H9 (cell line): ENCODE measurements around the gene PEX5L. TPM values are rescaled to one million over a fixed set of nuclear protein-coding genes. Genes with fewer than 3 reads are reported as not detected.

Experiments
- DNase-seq: peaks from one replicate; pipeline ENCODE4 v3.0.0-alpha.2; 2017
- H2AFZ ChIP-seq: one replicate; pipeline ENCODE4 v1.6.1; 2013; ENCODE audit warnings: mild to moderate bottlenecking, low read length, control low read depth, moderate library complexity
- H2AK5ac ChIP-seq: 2 replicates; pipeline ENCODE4 v1.6.1; 2013; ENCODE audit warnings: low read length, control low read depth, mixed read lengths; ENCODE audit not compliant: insufficient read length
- H2BK120ac ChIP-seq: one replicate; pipeline ENCODE4 v1.6.1; 2013; ENCODE audit warnings: low read depth, mild to moderate bottlenecking, low read length, control low read depth, inconsistent platforms; ENCODE audit not compliant: poor library complexity, severe bottlenecking
- H2BK12ac ChIP-seq: 2 replicates; pipeline ENCODE4 v1.6.1; 2013; ENCODE audit warnings: low read length, control low read depth, mixed read lengths, low read depth; ENCODE audit not compliant: insufficient read length
- H2BK15ac ChIP-seq: 2 replicates; pipeline ENCODE4 v1.6.1; 2013; ENCODE audit warnings: low read depth, low read length, control low read depth
- H2BK20ac ChIP-seq: one replicate; pipeline ENCODE4 v1.6.1; 2013; ENCODE audit warnings: low read depth, mild to moderate bottlenecking, low read length, control low read depth, inconsistent platforms; ENCODE audit not compliant: poor library complexity, severe bottlenecking
- H2BK5ac ChIP-seq: 2 replicates; pipeline ENCODE4 v1.6.1; 2013; ENCODE audit warnings: low read length, control low read depth, mixed read lengths; ENCODE audit not compliant: insufficient read length
- H3K14ac ChIP-seq: 2 replicates; pipeline ENCODE4 v1.6.1; 2013; ENCODE audit warnings: low read length, control low read depth; ENCODE audit not compliant: insufficient read depth
- H3K18ac ChIP-seq: 2 replicates; pipeline ENCODE4 v1.6.1; 2013; ENCODE audit warnings: low read depth, mild to moderate bottlenecking, mixed read lengths, low read length, control low read depth; ENCODE audit not compliant: insufficient read length
- H3K23ac ChIP-seq: 2 replicates; pipeline ENCODE4 v1.6.1; 2013; ENCODE audit warnings: low read length, control low read depth, mixed read lengths, low read depth; ENCODE audit not compliant: insufficient read length
- H3K23me2 ChIP-seq: 2 replicates; pipeline ENCODE4 v1.6.1; 2013; ENCODE audit warnings: low read depth, mild to moderate bottlenecking, mixed read lengths, low read length, control low read depth; ENCODE audit not compliant: insufficient read length, poor library complexity, severe bottlenecking
- H3K27ac ChIP-seq: 2 replicates; pipeline ENCODE4 v1.5.1; 2013; ENCODE audit warnings: low read length, control low read depth, mixed read lengths, low read depth; ENCODE audit not compliant: insufficient read length
- H3K27me3 ChIP-seq: 2 replicates; pipeline ENCODE4 v1.6.1; 2013; ENCODE audit warnings: low read length, control low read depth, inconsistent platforms; ENCODE audit not compliant: insufficient read depth
- H3K4ac ChIP-seq: 2 replicates; pipeline ENCODE4 v1.6.1; 2013; ENCODE audit warnings: low read depth, mild to moderate bottlenecking, control low read depth, inconsistent platforms, low read length, moderate library complexity
- H3K4me1 ChIP-seq: 2 replicates; pipeline ENCODE4 v1.6.1; 2013; ENCODE audit warnings: low read length, control low read depth, inconsistent platforms; ENCODE audit not compliant: insufficient read depth
- H3K4me2 ChIP-seq: 2 replicates; pipeline ENCODE4 v1.6.1; 2013; ENCODE audit warnings: low read length, control low read depth, mixed read lengths; ENCODE audit not compliant: insufficient read length, insufficient read depth
- H3K56ac ChIP-seq: 2 replicates; pipeline ENCODE4 v1.6.1; 2013; ENCODE audit warnings: low read depth, mild to moderate bottlenecking, mixed read lengths, low read length, control low read depth; ENCODE audit not compliant: insufficient read length
- H3K79me1 ChIP-seq: 2 replicates; pipeline ENCODE4 v1.6.1; 2013; ENCODE audit warnings: low read depth, mild to moderate bottlenecking, moderate library complexity, low read length, control low read depth, inconsistent platforms; ENCODE audit not compliant: insufficient read depth, poor library complexity, severe bottlenecking
- H3K79me2 ChIP-seq: 2 replicates; pipeline ENCODE4 v1.6.1; 2013; ENCODE audit warnings: low read length, control low read depth, inconsistent platforms; ENCODE audit not compliant: insufficient read depth
- H3K9ac ChIP-seq: 2 replicates; pipeline ENCODE4 v1.6.1; 2013; ENCODE audit warnings: low read length, control low read depth, mixed read lengths; ENCODE audit not compliant: insufficient read length; ENCODE audit errors: extremely low read depth
- H3K9me3 ChIP-seq: one replicate; pipeline ENCODE4 v1.6.1; 2013; ENCODE audit warnings: low read depth, low read length, inconsistent platforms; ENCODE audit not compliant: control insufficient read depth
- H3T11ph ChIP-seq: one replicate; pipeline ENCODE4 v1.6.1; 2013; ENCODE audit warnings: mild to moderate bottlenecking, low read length, control low read depth, inconsistent platforms
- H4K20me1 ChIP-seq: one replicate; pipeline ENCODE4 v1.6.1; 2013; ENCODE audit not compliant: control insufficient read depth, insufficient read length, insufficient read depth
- H4K5ac ChIP-seq: 2 replicates; pipeline ENCODE4 v1.6.1; 2013; ENCODE audit warnings: low read depth, mild to moderate bottlenecking, mixed read lengths, low read length, control low read depth; ENCODE audit not compliant: insufficient read length
- H4K8ac ChIP-seq: replicated peaks from 2 replicates; pipeline ENCODE4 v1.6.1; 2013; ENCODE audit warnings: low read length, control low read depth, mixed read lengths, low read depth; ENCODE audit not compliant: insufficient read length
- H4K91ac ChIP-seq: 2 replicates; pipeline ENCODE4 v1.6.1; 2013; ENCODE audit warnings: low read depth, mild to moderate bottlenecking, moderate library complexity, mixed read lengths, low read length, control low read depth; ENCODE audit not compliant: insufficient read length
- H3K27ac Mint-ChIP-seq, 3 experiments: 2 replicates in 2 of 3; 3 replicates in 1 of 3; pipeline ENCODE4 v1.8.0; 2020 to 2021; ENCODE audit warnings: mixed read lengths in 3 of 3, mild to moderate bottlenecking in 1 of 3, moderate library complexity in 1 of 3
- H3K27me3 Mint-ChIP-seq: 2 replicates; pipeline ENCODE4 v1.8.0; 2021; ENCODE audit warnings: low read depth, mild to moderate bottlenecking, moderate library complexity, mixed read lengths
- H3K36me3 Mint-ChIP-seq, 3 experiments: 2 replicates in 2 of 3; 3 replicates in 1 of 3; pipeline ENCODE4 v1.8.0; 2020 to 2021; ENCODE audit warnings: low read depth in 3 of 3, mixed read lengths in 3 of 3; ENCODE audit not compliant: insufficient read depth in 1 of 3
- H3K4me1 Mint-ChIP-seq, 2 experiments: 2 replicates each; pipeline ENCODE4 v1.8.0; 2020; ENCODE audit warnings: mixed read lengths in 2 of 2
- H3K4me3 Mint-ChIP-seq, 2 experiments: 2 replicates in 1 of 2; 3 replicates in 1 of 2; pipeline ENCODE4 v1.8.0; 2020 to 2021; ENCODE audit warnings: mild to moderate bottlenecking in 2 of 2, mixed read lengths in 2 of 2, moderate library complexity in 1 of 2
- H3K9me3 Mint-ChIP-seq, 2 experiments: 2 replicates in 1 of 2; 3 replicates in 1 of 2; pipeline ENCODE4 v1.8.0; 2020; ENCODE audit warnings: mild to moderate bottlenecking in 2 of 2, mixed read lengths in 2 of 2, moderate library complexity in 1 of 2
- CTCF ChIP-seq: fragments of 200-600 bp; sonication (generic); conservative IDR thresholded peaks from 3 replicates; pipeline ENCODE4 v1.8.0; 2021; ENCODE audit warnings: antibody characterized with exemption, mild to moderate bottlenecking
- WGBS: extraction: QIAGEN DNeasy Blood & Tissue Kit; methylation state at CpG from one replicate; pipeline ENCODE4 v1.1.7; 2013; ENCODE audit warnings: missing lambda C conversion rate, low lambda C conversion rate, mixed read lengths; ENCODE audit not compliant: insufficient read length; ENCODE audit errors: extremely low coverage; 5-methylcytosine and 5-hydroxymethylcytosine counted together
- total RNA-seq: library from RNA; stranded (reverse); gene quantifications from 2 replicates; pipeline ENCODE4 v1.2.1, GENCODE V29; 2021

Gene PEX5L
- total RNA-seq, 1 experiment from 2014 or later = 0.85 TPM

DNA sequence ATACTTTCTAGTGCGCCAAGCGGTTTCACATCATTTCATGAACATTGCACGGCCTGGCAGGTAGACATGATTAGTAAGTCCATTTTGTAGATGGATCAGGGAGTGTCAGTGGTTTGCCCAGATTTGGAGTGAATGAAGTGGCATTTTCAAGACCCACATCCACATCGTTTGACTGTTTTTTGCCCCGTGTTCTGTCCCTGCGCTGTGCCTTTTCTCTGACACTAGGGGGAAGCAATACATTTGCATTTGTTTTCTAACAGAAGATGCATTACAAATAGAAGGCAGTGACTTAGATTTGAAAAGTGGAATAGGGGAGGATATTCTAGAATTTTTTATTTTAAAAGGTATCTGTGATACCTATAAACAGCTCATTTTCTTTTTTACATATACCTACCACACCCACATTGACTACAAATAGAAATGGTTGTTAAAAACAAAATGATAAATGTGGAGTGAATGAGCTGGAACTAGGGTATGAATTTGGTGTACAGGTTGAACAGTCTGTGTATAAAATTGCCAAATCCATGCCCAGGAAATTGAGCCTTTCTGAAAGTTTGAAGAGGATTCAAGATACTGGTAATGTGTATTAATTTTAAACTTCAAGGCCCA lies 285.9 kb downstream of the PEX5L start:
- no peaks in the 10 kb centered on the region for H3K23me2 ChIP-seq
- H3K4me2 ChIP-seq = no peak overlapping the region
- H3K14ac ChIP-seq = no peak overlapping the region
- peaks cover 2 to 23% (median 15%) of the 10 kb centered on the region in 3 experiments; a peak in 6 of 7 replicates for H3K36me3 Mint-ChIP-seq
- H3K4ac ChIP-seq = no peak overlapping the region
- no peak overlapping the region for H3T11ph ChIP-seq
- no peaks in the 10 kb centered on the region for H3K9me3 ChIP-seq
- no peak overlapping the region for H2BK12ac ChIP-seq
- H4K8ac ChIP-seq = no peak overlapping the region
- H3K9ac ChIP-seq = no peak overlapping the region
- no peak overlapping the region for H3K4me3 Mint-ChIP-seq
- H3K4me1 Mint-ChIP-seq = peaks cover 5 to 6% of the 10 kb centered on the region in 2 experiments
- H4K91ac ChIP-seq = no peak overlapping the region
- no CpG with 5 or more reads among the region's 6 CpGs for WGBS
- no peaks in the 10 kb centered on the region for H3K79me2 ChIP-seq
- no peak overlapping the region for H3K18ac ChIP-seq
- H3K4me1 ChIP-seq = no peaks in the 10 kb centered on the region; the same call in 1 of the 2 replicates
- no peak overlapping the region for H2BK5ac ChIP-seq
- no peak overlapping the region for H3K23ac ChIP-seq
- H3K9me3 Mint-ChIP-seq = no peaks in the 10 kb centered on the region
- H4K5ac ChIP-seq = no peak overlapping the region
- no peak overlapping the region for H2BK120ac ChIP-seq
- H3K27ac ChIP-seq = no peak overlapping the region
- no peak overlapping the region for H3K56ac ChIP-seq
- no peak for DNase-seq
- no peak overlapping the region for H2BK20ac ChIP-seq
- no peak overlapping the region; a peak in 1 of 7 replicates for H3K27ac Mint-ChIP-seq
- no peaks in the 10 kb centered on the region for H3K79me1 ChIP-seq
- H2AFZ ChIP-seq = no peak overlapping the region
- H3K27me3 ChIP-seq = no peaks in the 10 kb centered on the region
- H2AK5ac ChIP-seq = no peak overlapping the region
- H2BK15ac ChIP-seq = no peak overlapping the region
- H3K27me3 Mint-ChIP-seq = no peaks in the 10 kb centered on the region
- no peaks in the 10 kb centered on the region for H4K20me1 ChIP-seq
- TF ChIP-seq CTCF = peak; percentile 66
